GM21786 (cell line): Measurements from ENCODE around the gene COL1A1.

Source experiments
- ATAC-seq: cut with Tn5 transposase; IDR thresholded peaks from one replicate; pipeline ENCODE4 v1.9.1; 2021; ENCODE audit not compliant: unreplicated experiment

COL1A1 gene

DNA sequence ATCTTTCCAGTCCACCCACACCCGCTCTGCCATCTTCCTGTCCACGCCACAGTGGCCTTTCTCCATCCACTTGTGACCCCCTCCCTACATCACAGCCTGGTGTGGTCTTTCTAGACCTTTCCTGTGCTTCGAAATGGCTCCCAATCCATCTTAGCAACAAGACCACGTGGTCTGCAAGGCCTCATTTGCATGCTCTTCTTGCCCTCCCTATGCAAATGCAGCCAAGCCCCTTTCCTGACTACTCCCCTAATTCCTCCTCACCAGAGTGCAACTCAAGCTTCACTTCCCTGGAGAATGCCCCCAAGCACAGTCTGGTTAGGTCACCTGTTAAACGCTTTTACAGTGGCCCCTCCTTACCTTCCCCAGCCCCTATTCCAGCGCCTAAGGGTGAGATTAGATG, 57.1 kb downstream of the COL1A1 start:
- no peak for ATAC-seq

DNA sequence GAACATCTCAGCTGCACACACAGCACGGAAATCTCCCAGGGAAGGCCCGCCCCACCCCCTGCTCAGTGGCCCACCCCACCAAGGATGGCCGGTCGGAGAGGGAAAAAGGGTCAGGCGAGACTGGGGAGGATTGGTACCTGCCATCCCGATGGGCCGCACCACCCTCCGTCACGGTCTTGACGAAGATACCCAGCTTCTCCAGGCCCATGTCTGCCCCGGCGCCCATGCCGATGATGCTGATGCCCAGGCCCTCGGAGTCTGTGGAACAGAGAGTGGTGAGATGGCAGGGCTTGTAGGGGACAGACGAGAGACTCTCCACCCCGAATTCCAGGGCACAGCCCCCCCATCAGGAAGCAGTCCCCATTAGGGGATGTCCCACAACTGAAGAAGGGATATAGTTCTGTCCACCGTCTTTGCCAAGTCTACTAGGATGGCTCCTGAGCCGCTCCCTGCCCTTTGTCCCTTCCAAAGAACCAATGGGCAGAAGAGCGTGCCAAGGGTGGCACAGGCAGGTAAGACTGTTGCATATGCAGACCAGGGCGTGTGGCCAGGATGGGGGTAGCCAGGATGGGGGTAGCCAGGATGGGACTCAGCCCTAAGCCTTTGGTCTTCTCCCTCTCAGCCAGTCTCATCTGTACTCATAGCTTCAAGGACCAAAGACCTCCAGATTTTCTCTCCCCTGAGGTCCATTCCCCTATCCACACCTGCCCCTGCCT, 57.8 kb downstream of the COL1A1 start:
- no peak for ATAC-seq

DNA sequence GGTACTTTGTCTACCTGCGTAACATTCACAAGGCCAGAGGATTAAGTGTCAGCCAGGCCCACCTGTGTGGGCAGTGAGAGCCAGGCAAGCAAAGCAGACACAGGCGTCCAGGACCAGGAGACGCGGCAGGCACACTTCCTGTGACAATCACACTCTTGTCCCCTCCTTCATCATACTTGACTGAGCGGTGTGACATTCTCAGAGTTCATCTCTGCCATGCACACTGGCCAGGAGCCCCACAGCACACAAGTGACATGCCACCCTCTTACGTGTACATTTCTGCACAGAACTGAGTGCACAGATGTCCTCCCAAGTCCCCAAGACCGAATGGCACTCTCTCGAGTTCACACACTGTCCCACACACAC, 59.7 kb downstream of the COL1A1 start:
- no peak for ATAC-seq

DNA sequence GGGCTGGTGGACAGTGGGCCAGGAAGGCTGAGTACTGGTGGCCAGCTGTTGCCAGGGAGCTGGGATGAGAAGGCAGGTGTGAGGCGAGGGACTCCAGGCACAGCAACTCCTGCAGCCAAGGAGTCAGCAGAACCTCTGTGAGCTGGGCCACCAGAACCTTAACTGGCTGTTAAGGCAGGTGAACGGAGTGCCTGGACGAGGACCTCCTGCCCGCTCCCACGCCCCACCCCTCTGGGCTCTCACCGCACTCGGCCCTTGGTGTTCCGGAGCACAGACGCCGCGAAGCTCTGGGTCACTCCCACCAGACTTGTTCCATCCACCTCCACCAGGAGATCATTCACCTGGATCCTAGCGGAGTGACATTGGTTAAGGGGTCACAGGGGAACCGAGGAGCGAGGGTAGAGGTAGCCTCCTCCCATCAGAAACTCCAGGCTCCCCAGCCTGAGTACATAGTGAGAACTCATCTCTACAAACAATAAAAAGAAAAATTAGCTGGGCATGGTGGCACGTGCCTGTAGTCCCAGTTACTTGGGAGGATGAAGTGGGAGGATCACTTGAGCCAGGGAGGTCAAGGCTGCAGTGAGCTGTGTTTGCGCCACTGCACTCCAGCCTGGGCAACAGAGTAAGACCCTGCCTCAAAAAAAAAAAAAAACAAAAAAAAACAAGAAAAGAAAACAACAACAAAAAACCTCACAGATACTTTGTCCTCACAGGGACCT, 60.2 kb downstream of the COL1A1 start:
- ATAC-seq = no peak

DNA sequence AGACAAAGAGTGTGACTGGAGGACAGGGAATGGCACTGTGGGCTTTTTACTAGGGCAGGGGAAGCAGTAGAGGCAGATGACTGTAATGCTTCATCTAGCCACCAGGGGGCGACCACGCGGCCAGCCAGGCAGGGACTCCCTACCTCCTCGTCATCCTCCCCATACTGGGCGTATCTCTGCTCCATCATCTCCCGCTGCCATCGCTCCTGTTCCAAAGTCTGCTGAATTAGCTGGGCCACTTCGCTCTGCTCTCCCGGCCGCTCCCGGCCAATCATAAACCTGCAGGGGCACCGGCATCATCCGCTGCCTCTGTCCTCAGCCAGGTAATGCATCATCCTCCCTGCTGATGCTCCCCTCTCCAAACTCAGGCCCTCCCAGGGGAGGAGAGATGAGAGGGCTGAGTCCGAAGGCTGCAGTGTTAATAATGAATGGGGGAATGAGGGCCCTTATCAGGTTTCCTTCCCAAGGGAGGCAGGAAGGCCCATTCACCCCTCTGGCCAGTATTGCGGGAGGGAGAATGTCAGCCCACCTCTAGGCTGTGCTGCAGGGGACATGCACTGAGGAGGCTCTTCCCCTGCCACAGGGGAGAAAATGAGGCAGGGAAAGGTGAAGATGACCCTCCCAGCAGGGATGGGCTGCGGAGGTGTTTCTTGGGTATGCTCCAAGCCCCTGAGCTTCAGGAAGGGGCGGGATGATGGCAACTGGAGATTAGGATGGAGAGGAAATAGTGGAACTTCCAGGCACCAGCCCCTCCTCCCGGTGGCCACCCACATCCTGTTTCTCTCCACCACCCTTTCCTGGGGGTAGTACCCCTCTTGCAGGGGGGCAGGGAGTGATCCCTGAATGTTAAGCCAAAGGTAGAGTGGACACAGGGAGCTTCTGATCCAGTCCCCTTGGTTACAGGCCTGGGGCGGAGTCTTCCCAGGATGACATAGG, 61.2 kb downstream of the COL1A1 start:
- peak; percentile 77 for ATAC-seq

DNA sequence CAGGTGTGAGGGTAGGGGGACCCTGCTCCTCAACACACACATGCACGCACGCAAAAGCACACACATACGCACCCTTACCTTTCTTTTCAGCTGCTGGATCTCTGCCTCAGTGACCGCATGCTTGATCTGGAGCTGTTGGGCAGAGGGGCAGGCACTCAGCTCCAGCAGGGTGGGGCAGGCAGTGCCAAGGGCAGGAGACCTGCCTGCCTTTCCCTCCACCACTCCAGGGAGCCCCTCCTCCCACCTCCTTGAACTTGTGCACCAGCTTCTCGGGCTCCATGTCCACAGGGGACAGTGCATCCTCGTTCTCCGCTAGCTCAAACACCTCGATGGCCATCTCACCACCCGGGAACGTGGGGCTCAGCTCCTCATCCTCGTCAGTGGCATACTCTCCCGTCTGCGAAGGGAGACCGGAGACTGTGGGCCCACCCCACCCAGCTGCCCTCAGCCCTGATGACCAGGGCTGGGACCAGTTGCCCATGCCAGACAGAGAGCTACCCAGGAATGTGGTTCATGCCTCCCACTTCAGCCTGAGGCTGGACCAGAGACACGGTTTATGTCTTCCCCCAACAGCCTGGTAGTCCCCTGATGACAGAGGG, 62.1 kb downstream of the COL1A1 start:
- ATAC-seq = no peak

DNA sequence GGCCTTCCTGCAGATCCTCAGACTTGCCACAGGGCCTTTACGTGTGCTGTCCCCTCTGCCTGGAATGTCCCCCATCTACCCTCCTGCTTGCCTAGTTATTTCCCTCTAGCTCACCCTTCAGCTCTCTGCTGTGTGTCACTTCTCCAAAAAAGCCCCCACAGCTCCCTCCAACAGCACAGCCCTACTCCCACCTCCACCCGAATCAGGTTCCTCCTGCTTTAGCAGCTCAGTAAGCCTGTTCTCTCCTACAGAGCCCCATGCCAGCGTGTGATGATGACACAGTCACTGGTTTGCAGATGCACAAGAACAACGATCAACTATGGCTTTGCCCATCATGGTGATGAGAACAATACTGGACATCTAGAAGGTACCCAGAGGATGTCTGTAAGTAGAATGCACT, 64.4 kb downstream of the COL1A1 start:
- ATAC-seq = no peak

DNA sequence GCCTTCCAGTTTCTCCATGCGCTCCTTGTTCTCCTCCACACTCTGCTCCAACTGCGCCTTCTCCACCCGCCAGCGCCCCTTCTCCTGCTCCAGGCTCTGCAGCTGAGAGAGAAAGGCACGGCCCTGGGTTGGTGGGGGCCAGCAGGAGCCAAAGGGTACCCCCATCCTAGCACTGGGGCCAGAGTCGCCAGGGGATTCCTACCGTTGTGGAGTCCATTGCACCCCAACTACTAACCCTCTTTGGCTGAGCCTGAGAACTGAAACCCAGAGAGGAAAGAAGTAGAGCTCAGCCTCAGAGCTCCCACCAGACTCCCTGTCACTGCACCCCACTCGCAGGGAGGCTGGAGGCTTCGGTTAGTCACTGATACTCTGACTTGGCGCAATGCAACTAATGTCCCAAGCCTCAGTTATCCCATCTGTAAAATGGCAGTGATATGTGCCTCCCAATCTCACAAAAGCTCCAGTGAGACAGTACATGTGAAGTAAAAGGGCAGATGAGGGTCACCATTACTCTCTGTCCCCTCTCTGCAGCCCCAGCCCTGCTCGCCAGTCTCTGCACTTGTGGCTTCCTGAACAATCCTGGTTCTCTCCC, 65.2 kb downstream of the COL1A1 start:
- ATAC-seq = no peak

DNA sequence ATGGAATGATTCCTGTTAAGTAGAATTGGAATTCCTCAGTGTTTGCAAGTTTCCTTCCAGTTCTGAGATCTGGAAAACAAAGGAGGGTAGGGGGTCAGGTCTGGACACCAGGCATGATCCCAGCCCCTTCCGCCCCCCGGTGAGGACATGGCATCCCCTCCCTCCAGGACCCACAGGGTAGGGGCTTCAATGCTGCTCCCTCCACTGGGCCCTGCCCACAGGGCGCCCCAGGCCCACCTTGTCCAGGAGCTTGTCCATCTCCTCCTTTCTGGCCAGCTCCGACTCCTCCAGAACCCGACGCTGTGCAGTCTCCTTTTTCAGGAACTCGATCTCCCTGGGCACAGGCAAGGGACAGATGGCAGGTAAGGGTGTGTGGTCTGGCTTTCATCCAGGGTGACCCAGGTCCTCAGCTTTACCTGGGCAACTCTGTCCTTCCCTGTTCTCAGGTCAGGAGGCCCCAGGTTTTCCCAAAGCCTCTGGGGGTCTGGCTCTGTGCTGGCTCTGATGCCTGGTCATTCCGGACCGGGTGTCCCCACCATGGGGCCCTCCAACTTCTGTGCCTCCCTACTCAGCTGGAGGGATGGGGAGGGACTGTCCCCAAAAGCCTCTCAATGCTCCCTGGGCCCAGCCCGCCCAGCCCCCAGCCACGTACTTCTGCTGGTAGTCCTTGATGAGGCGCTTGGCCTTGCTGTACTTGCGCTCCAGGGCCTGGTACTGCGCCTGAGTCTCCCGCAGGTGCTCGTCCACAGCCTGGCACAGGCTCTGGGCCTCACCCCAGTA, 65.9 kb downstream of the COL1A1 start:
- ATAC-seq = no peak

DNA sequence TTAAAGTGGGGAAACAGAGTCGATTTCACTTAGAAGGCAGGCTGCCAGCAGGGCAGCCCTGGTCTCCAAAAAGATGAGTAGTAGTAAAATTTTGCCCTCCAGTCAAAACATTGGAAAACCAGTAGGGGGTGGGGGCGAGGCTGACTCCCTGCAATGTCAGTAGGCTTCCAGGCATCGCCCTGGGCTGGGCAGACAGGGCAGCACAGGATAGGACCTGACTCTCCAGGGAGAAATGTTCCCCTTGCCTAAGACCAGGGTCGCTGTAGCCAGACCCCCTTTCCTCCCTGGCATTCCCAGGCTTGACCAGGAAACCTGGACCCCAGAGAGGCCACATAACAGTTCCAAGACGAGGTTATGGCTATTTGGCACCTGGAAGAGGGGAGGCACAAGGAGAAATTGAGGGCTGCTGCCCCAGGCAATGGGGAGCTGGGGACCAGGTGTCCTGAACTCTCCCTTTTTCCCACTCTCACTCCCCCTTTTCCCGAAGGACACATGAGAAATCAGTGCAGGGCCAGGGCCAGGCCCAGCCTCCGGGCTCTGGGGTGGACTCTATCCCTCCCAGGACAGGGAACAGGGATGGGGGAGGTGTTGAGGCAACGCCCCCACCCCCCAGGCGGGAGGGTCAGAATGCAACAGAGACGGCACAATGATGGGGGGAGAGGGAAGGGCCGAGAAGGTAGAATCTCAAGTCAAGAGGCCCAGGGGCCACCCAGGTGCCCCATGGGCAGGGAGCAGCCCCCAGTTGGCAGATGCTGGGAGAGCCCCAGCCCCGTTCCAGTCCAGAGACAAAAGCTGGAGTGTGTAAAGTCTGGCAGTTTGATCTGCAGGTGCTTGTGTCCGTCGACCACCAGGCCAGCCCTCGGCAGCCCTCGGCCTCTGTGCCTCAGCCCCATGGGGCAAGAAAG, 67.0 kb downstream of the COL1A1 start:
- ATAC-seq = no peak

DNA sequence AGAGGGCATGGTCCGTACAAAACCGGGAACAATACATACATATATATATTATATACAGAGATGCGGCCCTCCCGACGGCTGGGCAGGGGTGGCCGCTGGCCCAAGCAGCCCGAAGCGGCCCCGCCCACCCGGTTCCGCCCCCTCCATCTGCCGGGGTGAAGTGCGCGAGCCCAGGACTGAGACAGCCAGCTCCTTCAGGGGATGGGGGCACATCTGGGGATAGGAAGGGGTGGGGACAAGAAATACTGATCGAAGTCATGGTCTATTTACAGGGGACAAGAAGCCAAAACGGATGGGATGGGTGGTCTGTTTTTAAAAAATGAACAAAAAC, 67.7 kb downstream of the COL1A1 start:
- no peak for ATAC-seq
